ENCODE results near the gene ATOSB.

Gene ATOSB

DNA sequence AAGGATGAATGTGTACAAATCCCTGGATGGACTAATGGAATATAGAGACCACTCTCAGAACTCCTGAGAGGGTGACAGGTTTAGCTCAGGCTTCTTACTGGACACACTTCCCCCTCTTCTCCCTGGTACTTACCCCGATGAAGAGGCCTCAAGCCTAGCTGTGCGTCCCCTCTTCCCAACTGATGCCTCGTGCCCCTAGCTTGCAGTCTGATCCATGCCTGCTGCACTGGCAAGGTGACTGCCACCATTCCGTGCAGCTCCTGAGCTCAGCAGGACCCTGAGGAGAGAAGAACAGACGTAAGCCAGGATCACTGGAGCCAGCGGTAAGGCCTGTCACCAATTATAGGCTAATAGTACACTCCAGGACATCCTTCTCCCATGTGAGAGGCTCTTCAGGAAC is 7.2 kb downstream of the ATOSB start:
- Histone ChIP-seq H3K4me2 (ENCODE audit: low read depth, low read length, poor library complexity, severe bottlenecking) (no peak overlapping the region), H3K79me2 (ENCODE audit: insufficient read depth, low read length) (peaks cover 4% of the 10 kb centered on the region; the same call in 1 of the 2 replicates), H3F3A (ENCODE audit: low read depth) (no peaks in the 10 kb centered on the region), H3K9me2 (replicated peaks; ENCODE audit: low read depth, low read length) (no peaks in the 10 kb centered on the region), H3K36me3 (ENCODE audit: insufficient read depth, low read length) (peaks cover 12% of the 10 kb centered on the region; the same call in 1 of the 2 replicates), H3K4me1 (ENCODE audit: insufficient read depth, low read length, poor library complexity, severe bottlenecking) (peaks cover 29% of the 10 kb centered on the region), H3K27me3 (ENCODE audit: insufficient read depth, low read length, poor library complexity, severe bottlenecking) (no peaks in the 10 kb centered on the region), H3K4me3 (ENCODE audit: low read length, poor library complexity, severe bottlenecking) (no peak overlapping the region), H3K9me3 (ENCODE audit: insufficient read depth, low read depth, low read length) (no peaks in the 10 kb centered on the region), H4K20me1 (ENCODE audit: insufficient read depth, low read length, poor library complexity, severe bottlenecking) (peaks cover 4% of the 10 kb centered on the region), H2AFZ (ENCODE audit: low read length) (no peak overlapping the region), H3K9ac (ENCODE audit: low read depth, low read length, poor library complexity, severe bottlenecking) (no peak overlapping the region)
- no peak for TF ChIP-seq EZH2phosphoT487 (IDR thresholded peaks at IDR 0.05; ENCODE audit: borderline replicate concordance)

DNA sequence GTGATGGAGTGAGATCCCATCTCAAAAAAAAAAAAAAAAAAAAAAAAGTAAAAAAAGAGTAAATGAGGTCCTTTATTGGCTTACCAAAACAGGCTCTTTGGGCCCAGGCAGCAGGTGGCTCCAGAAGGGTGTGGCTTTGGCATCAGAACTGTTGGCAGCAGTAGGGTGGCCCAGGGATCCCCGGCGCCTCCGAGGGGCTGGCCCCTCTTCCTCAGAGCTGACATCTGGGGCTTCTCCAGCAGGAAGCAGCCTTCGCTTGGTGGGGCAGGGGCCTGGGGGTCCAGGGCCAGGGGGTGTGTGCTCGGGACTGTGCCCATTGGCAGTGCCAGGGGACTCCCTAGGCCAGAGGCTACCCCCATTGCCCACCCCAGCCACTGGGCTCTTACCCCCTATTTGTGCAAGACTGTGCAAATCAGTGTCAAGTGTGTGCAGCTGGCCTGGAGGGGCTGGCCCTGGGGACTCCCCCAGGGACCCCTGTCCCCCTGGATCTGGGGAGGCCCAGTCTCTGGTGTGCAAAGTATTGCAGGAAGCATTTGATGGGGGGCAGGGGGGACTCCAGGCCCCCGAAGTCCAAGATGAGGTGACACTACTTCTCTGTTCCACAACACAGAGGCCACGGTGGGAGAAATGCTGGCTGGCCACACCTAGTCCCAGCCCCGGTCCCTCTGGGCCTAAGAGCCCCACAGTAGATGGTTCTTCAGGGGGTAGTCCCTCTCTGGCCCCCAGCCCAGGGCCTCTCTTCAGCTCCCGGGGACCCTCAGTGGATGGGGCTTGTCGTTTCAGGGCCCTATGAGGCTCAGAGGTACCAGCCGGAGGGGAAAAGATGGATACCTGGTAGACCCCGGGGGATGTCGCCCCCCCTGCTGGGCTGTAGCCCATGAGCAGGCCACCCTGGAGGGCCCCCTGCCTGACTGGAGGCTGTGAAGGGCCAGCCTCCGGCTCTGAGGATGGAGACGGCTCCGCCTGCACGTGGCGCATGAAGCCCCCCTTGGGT is 8.1 kb downstream of the ATOSB start:
- Histone ChIP-seq H4K20me1 (ENCODE audit: insufficient read depth, low read length, poor library complexity, severe bottlenecking) (peaks cover 4% of the 10 kb centered on the region), H3K9me3 (ENCODE audit: insufficient read depth, low read depth, low read length) (no peaks in the 10 kb centered on the region), H3K9ac (ENCODE audit: low read depth, low read length, poor library complexity, severe bottlenecking) (no peak overlapping the region), H3K9me2 (replicated peaks; ENCODE audit: low read depth, low read length) (no peaks in the 10 kb centered on the region), H3K79me2 (ENCODE audit: insufficient read depth, low read length) (peaks cover 6% of the 10 kb centered on the region), H3K4me1 (ENCODE audit: insufficient read depth, low read length, poor library complexity, severe bottlenecking) (peaks cover 29% of the 10 kb centered on the region), H2AFZ (ENCODE audit: low read length) (no peak overlapping the region), H3K36me3 (ENCODE audit: insufficient read depth, low read length) (peaks cover 12% of the 10 kb centered on the region; the same call in 1 of the 2 replicates), H3K4me2 (ENCODE audit: low read depth, low read length, poor library complexity, severe bottlenecking) (no peak overlapping the region), H3K27me3 (ENCODE audit: insufficient read depth, low read length, poor library complexity, severe bottlenecking) (no peaks in the 10 kb centered on the region), H3F3A (ENCODE audit: low read depth) (no peaks in the 10 kb centered on the region), H3K4me3 (ENCODE audit: low read length, poor library complexity, severe bottlenecking) (no peak overlapping the region)
- TF ChIP-seq CTCF (conservative IDR thresholded peaks at IDR 0.05; ENCODE audit: low read length) (no peak), EZH2phosphoT487 (IDR thresholded peaks at IDR 0.05; ENCODE audit: borderline replicate concordance) (no peak)

- H3K27me3 ChIP-seq (ENCODE audit: insufficient read depth, low read length, poor library complexity, severe bottlenecking) = no peaks in the 10 kb centered on the region
- peaks cover 19% of the 10 kb centered on the region for H3K79me2 ChIP-seq (ENCODE audit: insufficient read depth, low read length)
- H3K9me3 ChIP-seq (ENCODE audit: insufficient read depth, low read depth, low read length) = no peaks in the 10 kb centered on the region
- H3K4me2 ChIP-seq (ENCODE audit: low read depth, low read length, poor library complexity, severe bottlenecking) = no peak overlapping the region
- H3K9ac ChIP-seq (ENCODE audit: low read depth, low read length, poor library complexity, severe bottlenecking) = no peak overlapping the region
- no peaks in the 10 kb centered on the region for H3K9me2 ChIP-seq (replicated peaks; ENCODE audit: low read depth, low read length)
- TF ChIP-seq EZH2phosphoT487 (IDR thresholded peaks at IDR 0.05; ENCODE audit: borderline replicate concordance) (no peak), CTCF (conservative IDR thresholded peaks at IDR 0.05; ENCODE audit: low read length) (no peak)
- no peak overlapping the region for H3K4me3 ChIP-seq (ENCODE audit: low read length, poor library complexity, severe bottlenecking)
- no peaks in the 10 kb centered on the region for H3F3A ChIP-seq (ENCODE audit: low read depth)
- H3K4me1 ChIP-seq (ENCODE audit: insufficient read depth, low read length, poor library complexity, severe bottlenecking) = peaks cover 31% of the 10 kb centered on the region
- H2AFZ ChIP-seq (ENCODE audit: low read length) = no peak overlapping the region
- peaks cover 4% of the 10 kb centered on the region for H4K20me1 ChIP-seq (ENCODE audit: insufficient read depth, low read length, poor library complexity, severe bottlenecking)
- H3K36me3 ChIP-seq (ENCODE audit: insufficient read depth, low read length) = peaks cover 12% of the 10 kb centered on the region; the same call in 1 of the 2 replicates
Observed at GRCh38 chr9:35106343-35106730, 9.3 kb downstream of the ATOSB start.

All from Loucy (cell line).